ENCODE results near the gene TMEM125. TPM values are rescaled to one million over a fixed set of nuclear protein-coding genes. Genes with fewer than 3 reads are reported as not detected.

The TMEM125 gene
- total RNA-seq, 1 donor from 2014 or later, result 1.2 TPM

DNA sequence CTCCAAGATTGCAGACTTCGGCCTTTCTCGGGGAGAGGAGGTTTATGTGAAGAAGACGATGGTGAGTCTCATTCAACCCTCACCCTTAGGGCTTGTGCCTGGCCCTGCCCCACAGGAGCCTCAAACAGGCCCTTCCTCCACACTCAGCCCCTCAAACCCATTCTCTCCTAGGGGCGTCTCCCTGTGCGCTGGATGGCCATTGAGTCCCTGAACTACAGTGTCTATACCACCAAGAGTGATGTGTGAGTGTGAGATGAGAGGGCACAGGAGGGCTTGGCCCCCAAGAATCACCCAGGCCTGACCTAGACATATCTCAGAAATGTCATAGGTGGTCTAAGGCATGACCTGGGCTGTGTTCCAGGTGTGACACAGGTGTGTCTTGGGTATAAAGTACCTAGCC, 49.5 kb downstream of the TMEM125 start:
- no peaks in the 10 kb centered on the region for H3K4me1 ChIP-seq
- H3K36me3 ChIP-seq, result no peaks in the 10 kb centered on the region
- TF ChIP-seq, protein P1, sequence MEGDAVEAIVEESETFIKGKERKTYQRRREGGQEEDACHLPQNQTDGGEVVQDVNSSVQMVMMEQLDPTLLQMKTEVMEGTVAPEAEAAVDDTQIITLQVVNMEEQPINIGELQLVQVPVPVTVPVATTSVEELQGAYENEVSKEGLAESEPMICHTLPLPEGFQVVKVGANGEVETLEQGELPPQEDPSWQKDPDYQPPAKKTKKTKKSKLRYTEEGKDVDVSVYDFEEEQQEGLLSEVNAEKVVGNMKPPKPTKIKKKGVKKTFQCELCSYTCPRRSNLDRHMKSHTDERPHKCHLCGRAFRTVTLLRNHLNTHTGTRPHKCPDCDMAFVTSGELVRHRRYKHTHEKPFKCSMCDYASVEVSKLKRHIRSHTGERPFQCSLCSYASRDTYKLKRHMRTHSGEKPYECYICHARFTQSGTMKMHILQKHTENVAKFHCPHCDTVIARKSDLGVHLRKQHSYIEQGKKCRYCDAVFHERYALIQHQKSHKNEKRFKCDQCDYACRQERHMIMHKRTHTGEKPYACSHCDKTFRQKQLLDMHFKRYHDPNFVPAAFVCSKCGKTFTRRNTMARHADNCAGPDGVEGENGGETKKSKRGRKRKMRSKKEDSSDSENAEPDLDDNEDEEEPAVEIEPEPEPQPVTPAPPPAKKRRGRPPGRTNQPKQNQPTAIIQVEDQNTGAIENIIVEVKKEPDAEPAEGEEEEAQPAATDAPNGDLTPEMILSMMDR (IDR thresholded peaks at IDR 0.05), result no peak
- TF ChIP-seq POLR2A (IDR thresholded peaks at IDR 0.05), result no peak
- TF ChIP-seq POLR2AphosphoS5 (IDR thresholded peaks at IDR 0.05; ENCODE audit: insufficient read depth in 1 of 2, low read depth in 1 of 2), result no peak
- no peak overlapping the region for H3K27ac ChIP-seq
- H3K27me3 ChIP-seq, result no peaks in the 10 kb centered on the region
- no peak for DNase-seq (ENCODE audit: extremely low spot score in 2 of 2)
- H3K4me3 ChIP-seq, result no peak overlapping the region
- no peaks in the 10 kb centered on the region for H3K9me3 ChIP-seq
- intact Hi-C loops (cut with DNase I), result no loop called here

DNA sequence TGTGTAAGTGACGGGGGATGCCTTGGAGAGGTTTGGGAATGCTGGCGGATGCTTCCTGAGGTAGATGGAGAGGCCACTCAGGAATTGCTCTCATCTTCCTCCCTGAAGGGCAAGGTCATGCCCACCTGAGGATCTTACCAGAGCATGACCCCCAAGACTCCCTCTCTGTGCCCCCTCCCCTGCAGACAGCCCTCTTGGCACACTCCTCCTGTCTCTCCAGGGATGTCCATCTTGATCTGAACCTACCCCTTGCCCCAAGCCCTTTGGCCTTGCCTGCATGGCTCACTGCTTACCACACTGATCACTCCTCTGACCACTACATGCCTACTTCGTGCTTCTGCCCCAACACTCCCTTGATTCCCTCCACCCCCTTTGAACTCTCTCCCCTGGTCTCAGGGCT, 50.0 kb downstream of the TMEM125 start:
- Histone ChIP-seq H3K4me1 (no peaks in the 10 kb centered on the region), H3K27me3 (no peaks in the 10 kb centered on the region), H3K9me3 (no peaks in the 10 kb centered on the region), H3K27ac (no peak overlapping the region), H3K36me3 (no peaks in the 10 kb centered on the region), H3K4me3 (no peak overlapping the region)
- TF ChIP-seq POLR2AphosphoS5 (IDR thresholded peaks at IDR 0.05; ENCODE audit: insufficient read depth in 1 of 2, low read depth in 1 of 2) (no peak), POLR2A (IDR thresholded peaks at IDR 0.05) (no peak)
- TF ChIP-seq, protein P1 (IDR thresholded peaks at IDR 0.05), result no peak
- DNase-seq (ENCODE audit: extremely low spot score in 2 of 2), result no peak
- intact Hi-C loops (cut with DNase I), result no loop called here

DNA sequence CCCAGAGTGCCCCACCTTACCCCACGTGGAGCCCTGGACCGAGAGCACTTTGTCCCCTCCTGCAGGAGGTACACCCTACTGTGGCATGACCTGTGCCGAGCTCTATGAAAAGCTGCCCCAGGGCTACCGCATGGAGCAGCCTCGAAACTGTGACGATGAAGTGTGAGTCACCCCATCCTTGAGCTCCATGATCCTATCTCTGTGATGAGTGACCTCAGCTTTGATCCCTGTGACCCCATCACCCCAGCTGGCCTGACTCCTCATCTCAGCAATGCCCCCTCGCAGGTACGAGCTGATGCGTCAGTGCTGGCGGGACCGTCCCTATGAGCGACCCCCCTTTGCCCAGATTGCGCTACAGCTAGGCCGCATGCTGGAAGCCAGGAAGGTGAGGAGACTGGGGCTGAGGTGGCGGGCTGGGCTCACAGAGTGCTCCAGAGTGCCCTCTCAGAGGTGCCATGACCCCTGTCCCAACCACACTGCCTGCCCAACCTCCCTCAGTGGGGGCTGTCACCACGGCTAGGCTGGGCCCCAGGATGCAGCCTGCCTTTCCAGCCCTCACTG, 51.6 kb downstream of the TMEM125 start:
- intact Hi-C loops (cut with DNase I), result no loop called here
- no peak for DNase-seq (ENCODE audit: extremely low spot score in 2 of 2)
- H3K4me3 ChIP-seq, result no peak overlapping the region
- no peaks in the 10 kb centered on the region for H3K27me3 ChIP-seq
- H3K4me1 ChIP-seq, result no peaks in the 10 kb centered on the region
- no peaks in the 10 kb centered on the region for H3K36me3 ChIP-seq
- no peaks in the 10 kb centered on the region for H3K9me3 ChIP-seq
- no peak for TF ChIP-seq POLR2A (IDR thresholded peaks at IDR 0.05)
- TF ChIP-seq POLR2AphosphoS5 (IDR thresholded peaks at IDR 0.05; ENCODE audit: insufficient read depth in 1 of 2, low read depth in 1 of 2), result no peak
- TF ChIP-seq, protein P1 (IDR thresholded peaks at IDR 0.05), result no peak
- H3K27ac ChIP-seq, result no peak overlapping the region

DNA sequence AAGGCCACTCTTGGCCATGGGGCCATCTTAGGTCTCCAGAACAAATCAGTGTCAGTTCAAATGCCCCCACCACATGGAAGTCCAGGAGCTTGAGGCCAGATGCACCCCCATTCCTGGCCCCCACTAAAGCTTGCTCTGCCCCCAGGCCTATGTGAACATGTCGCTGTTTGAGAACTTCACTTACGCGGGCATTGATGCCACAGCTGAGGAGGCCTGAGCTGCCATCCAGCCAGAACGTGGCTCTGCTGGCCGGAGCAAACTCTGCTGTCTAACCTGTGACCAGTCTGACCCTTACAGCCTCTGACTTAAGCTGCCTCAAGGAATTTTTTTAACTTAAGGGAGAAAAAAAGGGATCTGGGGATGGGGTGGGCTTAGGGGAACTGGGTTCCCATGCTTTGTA, 52.7 kb downstream of the TMEM125 start:
- Histone ChIP-seq H3K27ac (no peak overlapping the region), H3K36me3 (no peaks in the 10 kb centered on the region), H3K27me3 (no peaks in the 10 kb centered on the region), H3K4me3 (no peak overlapping the region), H3K4me1 (no peaks in the 10 kb centered on the region), H3K9me3 (no peaks in the 10 kb centered on the region)
- TF ChIP-seq, protein P1 (IDR thresholded peaks at IDR 0.05), result no peak
- TF ChIP-seq POLR2A (IDR thresholded peaks at IDR 0.05) (no peak), POLR2AphosphoS5 (IDR thresholded peaks at IDR 0.05; ENCODE audit: insufficient read depth in 1 of 2, low read depth in 1 of 2) (no peak)
- intact Hi-C loops (cut with DNase I), result no loop called here
- DNase-seq (ENCODE audit: extremely low spot score in 2 of 2), result no peak

Other genes with a start within 250 kb of the TMEM125 start
- 43.5 TPM for gene EBNA1BP2, start 97.7 kb upstream of the TMEM125 start, total RNA-seq
- gene CFAP57, start 97.7 kb upstream of the TMEM125 start, total RNA-seq, result not detected
- 2.2 TPM for gene C1orf210, start 15.6 kb downstream of the TMEM125 start, total RNA-seq
- 36.1 TPM for gene TIE1, start 31.0 kb downstream of the TMEM125 start, total RNA-seq
- gene MPL, start 67.8 kb downstream of the TMEM125 start, total RNA-seq, result not detected
- 11.0 TPM for gene CDC20, start 89.0 kb downstream of the TMEM125 start, total RNA-seq
- 62.1 TPM for gene ELOVL1, start 98.0 kb downstream of the TMEM125 start, total RNA-seq
- gene MED8, start 119.8 kb downstream of the TMEM125 start, total RNA-seq, result 33.6 TPM
- gene SZT2, start 119.9 kb downstream of the TMEM125 start, total RNA-seq, result 42.5 TPM
- gene HYI, start 183.9 kb downstream of the TMEM125 start, total RNA-seq, result 25.8 TPM